ENCODE data around the gene NQO2.
"Not testable (repeated sequence)": the region's sequence is repeated elsewhere in the genome, so short reads cannot be mapped to it uniquely, and the experiment has no call there.

Gene NQO2

DNA sequence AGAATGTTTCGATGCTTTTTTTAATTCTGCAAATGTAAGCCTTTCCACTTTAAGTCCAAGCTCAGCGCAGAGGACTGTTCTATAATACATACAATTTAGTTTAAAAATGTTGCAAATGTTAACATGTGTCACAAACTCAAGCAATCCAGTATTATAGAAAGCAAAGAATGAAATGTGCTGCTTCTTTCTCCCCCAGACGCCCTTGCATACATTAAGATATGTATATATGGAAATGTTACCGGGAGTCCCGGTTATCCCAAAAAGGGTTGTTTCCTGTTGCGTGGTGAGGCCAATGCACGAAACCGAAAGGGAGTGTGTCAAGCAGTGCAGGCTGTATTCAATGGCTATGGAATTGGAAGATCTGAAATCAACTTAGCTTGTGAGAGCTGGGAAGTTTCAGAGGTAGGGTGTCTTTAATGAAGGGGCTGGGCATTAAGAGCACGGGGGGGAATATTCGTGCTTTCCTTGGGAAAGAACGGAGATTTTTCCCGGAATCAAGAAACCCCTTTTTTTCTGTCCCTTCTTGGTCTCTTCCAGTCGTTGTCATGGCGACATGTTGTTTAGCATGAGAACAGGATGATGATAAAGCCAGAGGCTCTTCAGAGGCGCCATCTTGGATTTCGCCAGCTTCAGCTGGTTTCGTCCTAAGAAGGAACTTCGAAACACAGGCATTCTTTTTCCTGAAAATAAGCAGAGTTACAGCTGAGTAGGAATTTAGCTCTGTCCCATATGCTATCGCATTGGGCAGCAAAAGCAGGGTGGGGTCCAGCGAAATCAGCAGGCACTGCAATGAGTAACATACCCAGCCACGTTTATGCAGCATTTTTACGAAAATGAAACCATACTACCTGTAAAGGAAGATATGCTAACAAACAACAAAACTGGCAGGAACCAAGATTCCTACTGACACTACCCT, 10.1 kb upstream of the NQO2 start:
- DNase-seq (ENCODE audit: low spot score): peak; percentile 70

DNA sequence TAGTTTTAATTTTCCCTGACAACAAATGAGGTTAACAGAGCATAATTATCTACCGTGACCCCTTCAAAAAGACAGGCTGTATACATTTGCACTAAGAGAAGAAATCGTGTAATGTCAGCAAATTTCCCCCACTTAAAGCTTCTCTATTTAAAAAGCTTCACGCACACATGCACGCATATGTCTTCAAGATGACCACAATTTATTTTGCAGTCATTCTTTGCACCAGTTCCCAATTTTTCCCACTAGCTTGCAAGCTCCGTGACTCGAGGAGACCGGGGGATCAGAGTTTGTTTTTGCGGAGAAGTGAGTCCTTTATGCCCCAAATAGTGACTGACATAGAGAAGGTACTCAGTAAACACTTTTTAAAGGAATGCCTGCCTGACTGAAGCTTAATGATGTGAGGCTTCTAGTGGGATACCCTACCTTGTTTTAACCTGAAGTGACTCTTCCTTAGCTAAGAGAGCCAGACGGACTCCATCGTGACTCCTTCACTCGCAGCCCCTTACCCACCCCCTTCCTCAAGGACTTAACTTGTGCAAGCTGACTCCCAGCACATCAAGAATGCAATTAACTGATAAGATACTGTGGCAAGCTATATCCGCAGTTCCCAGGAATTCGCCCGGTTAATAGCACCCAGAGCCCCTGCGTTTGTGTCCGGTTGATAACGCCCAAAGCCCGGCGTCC, 9.3 kb upstream of the NQO2 start:
- DNase-seq (ENCODE audit: low spot score): no peak

DNA sequence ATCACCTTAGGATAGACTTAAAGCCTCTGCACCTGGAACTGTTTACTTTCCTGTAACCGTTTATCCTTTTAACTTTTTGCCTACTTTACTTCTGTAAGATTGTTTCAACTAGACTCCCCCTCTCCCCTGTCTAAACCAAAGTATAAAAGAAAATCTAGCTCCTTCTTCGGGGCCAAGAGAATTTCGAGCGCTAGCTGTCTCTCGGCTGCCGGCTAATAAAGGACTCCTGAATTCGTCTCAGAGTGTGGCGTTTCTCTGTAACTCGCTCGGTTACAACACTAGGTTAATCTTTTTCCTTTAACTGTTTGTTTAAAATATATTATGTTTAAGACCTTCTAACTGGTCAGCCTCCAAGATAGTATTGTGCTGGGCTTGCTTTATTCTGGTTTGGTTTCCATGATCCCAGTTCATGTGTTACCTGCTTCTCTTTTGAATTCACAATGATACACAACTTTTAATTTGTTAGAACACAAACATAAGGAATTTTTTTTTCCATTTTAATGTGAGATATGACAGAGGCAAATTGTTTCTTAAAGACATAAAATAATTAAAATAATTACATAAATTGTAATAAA, 8.7 kb upstream of the NQO2 start:
- DNase-seq (ENCODE audit: low spot score): no peak

DNA sequence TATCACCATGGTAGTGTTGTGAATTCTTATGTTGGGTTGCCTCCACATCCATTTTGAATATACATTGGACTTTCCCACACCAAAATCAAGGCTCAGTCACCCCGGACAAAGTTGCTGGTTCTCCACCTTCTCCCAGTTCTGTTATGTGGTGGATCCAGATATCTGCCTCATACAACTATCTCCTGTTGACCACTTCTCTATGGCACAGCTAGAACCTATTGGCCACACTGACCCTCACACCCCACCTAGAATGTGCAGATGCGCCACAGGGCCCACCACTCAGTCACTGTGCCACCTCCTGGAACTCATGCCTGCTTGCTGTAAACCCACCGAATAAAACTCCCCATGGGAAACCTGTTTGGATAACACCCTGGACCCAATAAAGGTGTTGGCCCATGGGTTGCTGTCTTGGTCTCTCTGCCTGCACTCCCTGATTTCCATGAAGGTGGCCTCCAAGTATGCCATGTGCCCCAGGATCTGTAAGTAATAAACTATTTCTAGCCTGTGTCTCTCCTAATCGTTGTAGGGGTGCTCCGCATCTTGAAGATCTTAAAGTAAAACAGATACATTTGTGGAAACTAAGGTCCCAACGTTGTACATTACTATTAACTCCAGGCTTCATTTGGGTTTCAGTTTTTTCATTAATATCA, 7.2 kb upstream of the NQO2 start:
- no peak for DNase-seq (ENCODE audit: low spot score)

DNA sequence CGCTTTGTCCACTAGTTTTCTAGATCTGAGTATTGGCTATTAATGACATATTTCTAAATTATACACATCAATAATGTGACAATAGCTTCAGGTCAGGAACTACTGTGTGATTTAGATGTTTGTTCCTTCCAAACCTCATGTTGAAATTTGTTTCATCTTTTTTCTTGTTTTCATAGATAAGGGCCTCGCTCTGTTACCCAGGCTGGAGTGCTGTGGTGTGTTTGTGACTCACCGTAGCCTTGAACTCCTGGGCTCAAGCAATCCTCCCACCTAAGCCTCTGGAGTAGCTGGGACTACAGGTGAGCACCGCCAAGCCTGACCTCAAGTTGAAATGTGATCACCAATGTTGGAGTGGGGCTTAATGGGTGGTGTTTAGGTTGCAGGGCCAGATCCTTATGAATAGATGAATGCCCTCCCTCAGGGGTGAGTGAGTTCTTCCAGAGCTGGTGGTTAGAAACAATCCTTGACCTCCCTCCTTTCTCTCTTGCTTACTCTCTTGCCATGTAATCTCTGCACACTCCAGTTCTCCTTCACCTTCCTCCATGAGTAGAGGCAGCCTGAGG, 5.9 kb upstream of the NQO2 start:
- DNase-seq (ENCODE audit: low spot score): no peak

DNA sequence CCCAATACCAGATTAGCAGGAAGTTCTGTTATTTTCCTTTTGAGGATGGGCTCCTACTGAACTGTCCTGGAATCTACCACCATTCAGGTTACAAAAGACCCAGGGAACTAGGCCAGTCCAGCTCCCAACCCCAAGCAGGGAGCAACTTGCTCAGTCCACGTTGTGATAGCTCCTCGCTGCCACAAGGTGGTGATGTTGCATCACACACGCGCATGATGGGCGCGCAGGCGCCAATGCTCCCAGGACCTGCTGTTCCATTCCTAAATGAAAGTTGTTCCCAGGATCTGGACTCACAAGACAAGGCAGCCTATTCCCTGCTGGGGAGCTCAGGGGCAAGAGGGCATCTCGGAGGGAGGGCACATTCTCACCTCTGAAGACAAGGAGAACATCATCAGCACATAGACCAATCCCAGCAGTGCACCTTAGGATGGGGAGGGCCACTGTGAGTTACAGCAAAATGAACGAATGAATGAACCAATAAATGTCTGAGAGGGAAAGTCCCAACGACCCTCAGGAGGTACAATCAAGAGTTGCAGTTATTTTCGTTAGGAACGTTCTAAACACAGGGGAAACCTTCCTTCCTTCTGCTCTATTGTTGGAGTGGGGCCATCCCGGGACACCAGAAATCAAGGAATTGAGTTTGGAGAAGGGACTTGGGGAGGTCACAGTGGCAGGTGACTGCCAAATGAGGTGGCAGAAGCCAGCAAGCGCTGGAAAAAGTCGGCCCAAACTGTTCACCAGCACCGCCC, 1.3 kb upstream of the NQO2 start:
- not testable (repeated sequence) for DNase-seq (ENCODE audit: low spot score)

DNA sequence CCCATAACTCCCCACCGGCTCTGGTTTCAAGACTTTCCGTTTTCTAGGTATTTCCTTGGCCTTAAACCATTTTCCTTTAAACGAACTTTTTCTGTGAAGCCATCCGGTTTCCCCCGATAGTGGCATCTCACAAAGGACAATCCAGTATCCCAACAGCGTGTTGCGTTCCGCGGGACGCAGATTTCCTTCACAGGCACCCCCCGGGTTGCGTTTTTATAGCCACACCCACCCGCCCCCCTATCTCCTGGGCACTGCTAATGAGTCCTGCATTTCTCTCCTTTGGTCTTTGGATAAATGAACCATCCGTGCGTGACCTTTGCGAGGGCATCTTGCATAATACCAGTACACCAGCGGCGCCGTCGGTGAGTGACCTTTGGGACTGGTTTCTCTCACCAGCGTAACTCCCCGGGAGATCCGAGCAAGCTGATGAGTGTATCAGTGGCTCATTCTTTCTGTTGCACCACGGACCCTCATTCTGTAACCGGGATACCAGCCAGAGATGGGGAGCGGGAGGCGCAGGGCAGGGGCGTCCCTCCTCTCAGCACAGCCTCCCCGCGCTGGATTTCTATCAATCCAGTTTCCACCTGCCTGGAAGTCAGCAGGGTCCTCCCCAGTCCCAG, 586 bp upstream of the NQO2 start:
- DNase-seq (ENCODE audit: low spot score): no peak

DNA sequence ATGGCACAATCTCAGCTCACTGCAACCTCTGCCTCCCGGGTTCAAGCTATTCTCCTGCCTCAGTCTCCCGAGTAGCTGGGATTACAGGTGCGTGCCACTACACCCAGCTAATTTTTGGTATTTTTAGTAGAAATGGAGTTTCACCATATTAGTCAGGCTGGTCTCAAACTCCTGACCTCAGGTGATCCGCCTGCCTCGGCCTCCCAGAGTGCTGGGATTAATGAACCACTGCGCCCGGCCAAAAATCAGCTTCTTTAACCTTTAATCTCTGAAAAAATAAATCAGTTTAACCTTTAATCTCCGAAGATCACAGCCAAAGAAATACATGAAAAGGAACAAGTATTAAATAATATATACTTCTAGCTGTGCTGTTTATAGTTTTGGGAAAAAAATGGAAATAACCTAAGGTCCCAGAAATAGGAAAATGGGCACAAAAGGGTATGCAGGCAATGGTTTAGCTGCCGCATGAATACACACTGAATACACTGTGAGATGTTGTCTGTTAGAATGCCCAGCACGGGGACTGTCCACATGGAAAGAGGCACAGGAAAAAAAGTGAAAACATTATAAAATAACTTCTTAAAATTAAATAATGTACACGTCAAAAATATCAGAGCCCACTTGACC, 1.6 kb downstream of the NQO2 start:
- no peak for DNase-seq (ENCODE audit: low spot score)

DNA sequence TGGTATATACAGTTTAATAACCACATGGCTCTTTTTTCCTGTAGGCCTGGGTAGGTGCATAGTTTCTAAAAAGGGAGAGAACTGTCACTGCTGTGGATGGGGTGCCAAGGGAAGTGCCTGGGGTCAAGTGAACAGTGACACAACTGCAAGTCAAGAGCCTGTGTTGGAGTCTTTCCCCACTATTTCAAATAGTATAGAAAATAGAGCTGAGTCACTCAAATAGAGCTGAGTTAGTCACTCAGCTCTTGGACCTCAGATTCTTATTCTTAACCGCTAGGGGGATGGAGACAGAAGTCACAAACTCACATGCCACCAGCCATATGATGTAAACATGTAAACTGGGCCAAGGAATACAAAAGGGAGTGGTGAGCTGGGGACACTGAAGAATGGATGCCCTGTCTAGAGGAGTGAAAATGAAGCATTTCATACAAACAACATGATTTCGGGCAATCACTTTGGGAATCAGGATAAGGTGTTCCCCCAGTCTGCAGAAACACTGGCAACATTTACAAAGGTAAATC, 2.1 kb downstream of the NQO2 start:
- peak; percentile 78 for DNase-seq (ENCODE audit: low spot score)

DNA sequence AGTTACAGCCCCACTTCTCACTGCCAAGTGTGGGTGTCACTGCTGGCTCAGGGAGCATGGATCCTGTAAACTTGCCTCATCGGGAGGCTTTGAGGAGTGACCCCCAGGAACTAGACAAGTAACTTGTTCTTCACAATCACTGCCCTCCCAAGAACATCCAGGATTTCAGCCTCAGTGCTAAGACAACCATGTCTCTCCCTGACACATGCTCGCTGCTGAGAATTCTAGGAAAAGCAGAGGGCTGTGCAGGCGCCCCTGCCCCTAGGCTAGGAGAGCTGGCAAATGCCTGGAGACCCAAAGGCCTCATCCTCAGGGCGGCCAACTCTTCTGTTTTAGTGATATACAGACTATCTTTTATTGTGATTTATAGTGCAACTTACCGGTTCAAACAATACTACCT, 3.5 kb downstream of the NQO2 start:
- not testable (repeated sequence) for DNase-seq (ENCODE audit: low spot score)

DNA sequence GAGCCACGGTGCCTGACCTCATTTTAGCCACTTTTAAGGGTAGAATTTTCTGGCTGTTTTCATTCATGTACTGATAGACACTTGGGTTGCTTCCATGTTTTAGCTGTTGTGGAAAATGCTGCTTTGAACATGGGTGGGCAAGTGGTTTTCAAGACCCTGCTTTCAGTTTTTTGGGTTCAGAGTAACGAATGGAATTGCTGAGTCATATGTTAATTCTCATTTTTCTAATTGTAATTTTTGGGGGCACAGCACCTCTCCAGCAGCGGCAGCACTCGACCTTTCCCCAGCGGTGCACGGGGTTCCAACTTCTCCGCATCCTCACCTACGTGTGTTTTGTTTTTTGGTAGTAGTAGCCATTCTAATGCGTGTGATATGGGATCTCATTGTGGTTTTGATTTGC, 5.4 kb downstream of the NQO2 start:
- no peak for DNase-seq (ENCODE audit: low spot score)

DNA sequence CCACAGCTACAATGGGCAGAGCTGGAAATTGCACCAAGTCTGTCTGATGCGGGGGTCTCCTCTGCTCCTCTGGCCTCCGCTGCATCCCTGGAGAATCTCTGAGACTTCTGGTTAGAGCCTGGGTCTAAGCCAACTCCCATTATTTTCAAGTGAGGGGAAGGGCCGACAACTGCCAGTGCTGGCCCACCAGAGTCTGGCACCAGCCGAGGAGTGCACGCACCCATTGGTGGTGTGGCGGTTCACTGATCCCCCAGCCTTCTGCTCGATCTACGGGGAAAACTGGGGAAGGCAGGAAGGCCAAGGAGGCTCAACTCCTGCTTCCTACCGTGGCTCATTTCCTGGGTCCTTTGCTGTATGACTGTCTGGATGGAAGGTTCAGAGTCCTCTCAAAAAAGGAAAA, 6.2 kb downstream of the NQO2 start:
- DNase-seq (ENCODE audit: low spot score): no peak

DNA sequence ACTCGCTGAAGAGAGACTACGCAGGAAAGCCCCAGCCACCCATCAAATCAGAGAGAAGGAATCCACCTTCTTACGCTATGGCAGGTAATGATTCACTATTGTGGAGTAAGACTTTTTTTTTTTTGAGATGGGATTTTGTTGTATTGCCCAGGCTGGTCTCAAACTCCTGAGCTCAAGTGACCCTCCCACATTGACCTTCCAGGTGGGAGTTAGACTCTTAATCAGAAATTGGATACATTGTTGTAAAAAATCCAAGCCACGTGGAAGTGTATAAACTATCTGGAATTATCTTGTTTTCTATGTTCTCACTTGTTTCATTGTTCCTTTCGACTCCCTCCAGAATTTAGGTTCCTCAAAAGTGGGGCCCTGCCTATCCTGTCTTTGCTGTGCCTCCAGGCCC, 6.8 kb downstream of the NQO2 start:
- DNase-seq (ENCODE audit: low spot score): no peak

DNA sequence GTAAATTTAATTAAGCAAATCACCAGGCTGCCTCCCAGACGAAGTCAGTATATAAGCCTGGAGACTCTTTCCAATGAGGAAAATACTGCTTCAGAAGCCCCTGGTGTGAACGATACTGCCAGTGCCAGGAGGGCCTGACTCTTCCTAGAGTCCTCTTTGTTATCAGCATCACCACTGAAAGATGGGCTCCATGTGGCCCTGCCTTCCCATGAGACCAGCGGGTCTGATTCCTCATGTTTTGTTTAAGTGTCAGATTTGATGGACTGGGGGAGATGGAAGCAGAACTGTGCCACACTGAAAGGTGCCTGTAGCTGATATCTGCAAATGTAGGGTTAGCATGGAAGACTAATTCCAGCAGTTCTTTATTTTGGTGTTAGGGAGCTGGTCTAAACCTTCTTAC, 7.9 kb downstream of the NQO2 start:
- no peak for DNase-seq (ENCODE audit: low spot score)

DNA sequence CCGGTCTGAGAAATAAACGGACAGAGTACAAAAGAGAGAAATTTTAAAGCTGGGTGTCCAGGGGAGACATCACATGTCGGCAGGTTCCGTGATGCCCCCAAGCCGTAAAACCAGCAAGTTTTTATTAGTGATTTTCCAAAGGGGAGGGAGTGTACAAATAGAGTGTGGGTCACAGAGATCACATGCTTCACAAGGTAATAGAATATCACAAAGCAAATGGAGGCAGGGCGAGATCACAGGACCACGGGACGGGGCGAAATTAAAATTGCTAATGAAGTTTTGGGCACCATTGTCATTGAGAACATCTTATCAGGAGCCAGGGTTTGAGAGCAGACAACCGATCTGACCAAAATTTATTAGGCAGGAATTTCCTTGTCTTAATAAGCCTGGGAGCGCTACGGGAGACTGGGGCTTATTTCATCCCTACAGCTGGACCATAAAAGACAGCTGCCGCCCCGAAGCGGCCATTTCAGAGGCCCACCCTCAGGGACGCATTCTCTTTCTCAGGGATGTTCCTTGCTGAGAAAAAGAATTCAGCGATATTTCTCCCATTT, 9.1 kb downstream of the NQO2 start:
- DNase-seq (ENCODE audit: low spot score): not testable (repeated sequence)

DNA sequence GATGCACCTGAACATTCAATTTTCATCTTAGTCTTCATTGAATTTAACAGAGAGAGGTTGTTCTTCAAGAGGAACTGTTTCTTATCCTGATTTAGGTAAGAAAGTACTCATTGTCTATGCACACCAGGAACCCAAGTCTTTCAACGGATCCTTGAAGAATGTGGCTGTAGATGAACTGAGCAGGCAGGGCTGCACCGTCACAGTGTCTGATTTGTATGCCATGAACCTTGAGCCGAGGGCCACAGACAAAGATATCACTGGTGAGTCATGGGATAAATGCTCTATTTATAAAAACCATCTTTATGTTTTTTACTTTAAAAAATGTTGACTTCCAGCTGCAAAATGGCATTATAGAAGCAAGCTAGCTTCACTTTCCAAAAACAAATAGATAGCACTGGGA, 10.2 kb downstream of the NQO2 start:
- DNase-seq (ENCODE audit: low spot score): no peak

DNA sequence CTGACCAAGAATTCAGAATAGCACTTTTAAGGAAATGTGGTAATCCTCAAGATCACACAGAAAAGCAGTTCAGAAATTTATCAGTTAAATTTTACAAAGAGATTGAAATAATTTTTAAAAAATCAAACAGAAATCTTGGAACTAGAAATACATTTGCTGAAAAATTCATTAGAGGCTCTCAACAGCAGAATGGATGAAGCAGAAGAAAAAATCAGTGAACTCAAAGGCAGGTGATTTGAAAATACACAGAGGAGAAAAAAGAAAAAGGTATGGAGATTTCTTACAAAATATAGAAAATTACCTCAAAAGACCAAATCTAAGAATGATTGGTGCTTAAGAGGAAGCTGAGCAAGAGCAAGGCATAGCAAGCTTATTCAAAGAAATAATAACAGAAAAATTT, 11.5 kb downstream of the NQO2 start:
- no peak for DNase-seq (ENCODE audit: low spot score)

DNA sequence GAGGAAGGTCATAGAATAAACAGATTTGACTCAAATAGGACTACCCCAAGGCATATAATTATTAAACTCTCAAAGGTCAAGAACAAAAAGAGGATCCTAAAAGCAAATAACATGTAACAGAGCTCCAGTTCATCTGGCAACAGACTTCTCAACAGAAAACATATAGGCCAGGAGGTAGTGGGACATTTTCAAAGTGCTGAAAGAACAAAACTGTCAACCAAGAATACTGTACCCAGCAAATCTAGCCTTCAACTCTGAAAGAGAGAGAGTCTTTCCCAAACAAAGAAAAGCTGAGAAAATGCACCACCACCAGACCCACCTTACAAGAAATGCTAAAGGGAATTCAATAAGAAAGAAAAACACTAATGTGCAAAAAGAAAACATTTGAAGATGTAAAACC, 11.9 kb downstream of the NQO2 start:
- DNase-seq (ENCODE audit: low spot score): no peak

DNA sequence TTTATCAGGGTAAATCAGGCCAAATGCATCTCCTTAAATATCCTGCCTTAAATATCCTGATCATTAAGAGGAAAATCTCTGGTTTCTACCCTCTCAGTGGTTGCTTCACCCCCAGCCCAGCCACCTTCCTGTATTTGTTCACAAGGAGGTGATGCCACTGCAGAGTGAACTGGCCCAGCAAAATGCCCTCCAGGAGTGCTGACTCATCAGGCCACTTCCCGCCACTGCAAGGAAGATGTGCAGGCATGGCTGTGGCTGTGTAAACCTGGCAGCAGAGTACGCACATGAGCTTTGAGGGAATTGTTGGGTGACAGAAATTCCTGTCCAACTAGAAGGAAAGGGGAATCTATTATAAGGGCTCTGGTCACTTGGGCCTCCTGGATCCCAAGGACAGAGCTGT, 13.8 kb downstream of the NQO2 start:
- no peak for DNase-seq (ENCODE audit: low spot score)

All from GM03348 (cell line).